ENCODE results near the gene MDFI.

The MDFI gene

GRCh38 chr6:41690541-41691330 lies 52.5 kb downstream of the MDFI start:
- no peak for DNase-seq

- no peak for DNase-seq
Measured at GRCh38 chr6:41691426-41692079, 53.3 kb downstream of the MDFI start.

GRCh38 chr6:41692080-41692675 lies 53.9 kb downstream of the MDFI start:
- DNase-seq = no peak

GRCh38 chr6:41692730-41693129 lies 54.5 kb downstream of the MDFI start:
- no peak for DNase-seq

- no peak for DNase-seq
Measured at GRCh38 chr6:41693281-41694240, 55.3 kb downstream of the MDFI start.

GRCh38 chr6:41694815-41695526 lies 56.7 kb downstream of the MDFI start:
- DNase-seq = no peak

- no peak for DNase-seq
Measured at GRCh38 chr6:41695825-41696224, 57.6 kb downstream of the MDFI start.

- no peak for DNase-seq
Measured at GRCh38 chr6:41696788-41697187, 58.5 kb downstream of the MDFI start.

GRCh38 chr6:41697861-41698781 lies 59.9 kb downstream of the MDFI start:
- DNase-seq = no peak

- DNase-seq = no peak
Measured at GRCh38 chr6:41699063-41699462, 60.8 kb downstream of the MDFI start.

- DNase-seq = no peak
Measured at GRCh38 chr6:41700463-41701347, 62.4 kb downstream of the MDFI start.

GRCh38 chr6:41702089-41702745 lies 63.9 kb downstream of the MDFI start:
- DNase-seq = no peak

- DNase-seq = no peak
Measured at GRCh38 chr6:41702771-41703494, 64.7 kb downstream of the MDFI start.
